ENCODE data around the gene STX1A. TPM values are rescaled to one million over a fixed set of nuclear protein-coding genes. Genes with fewer than 3 reads are reported as not detected.

STX1A gene
- total RNA-seq, 1 donor from 2014 or later = 16.4 TPM

GRCh38 chr7:73705551-73705920 is 13.9 kb downstream of the STX1A start:
- peaks cover 8% of the 10 kb centered on the region for H3K36me3 Mint-ChIP-seq (ENCODE audit: low read depth)
- TF ChIP-seq, protein P1, sequence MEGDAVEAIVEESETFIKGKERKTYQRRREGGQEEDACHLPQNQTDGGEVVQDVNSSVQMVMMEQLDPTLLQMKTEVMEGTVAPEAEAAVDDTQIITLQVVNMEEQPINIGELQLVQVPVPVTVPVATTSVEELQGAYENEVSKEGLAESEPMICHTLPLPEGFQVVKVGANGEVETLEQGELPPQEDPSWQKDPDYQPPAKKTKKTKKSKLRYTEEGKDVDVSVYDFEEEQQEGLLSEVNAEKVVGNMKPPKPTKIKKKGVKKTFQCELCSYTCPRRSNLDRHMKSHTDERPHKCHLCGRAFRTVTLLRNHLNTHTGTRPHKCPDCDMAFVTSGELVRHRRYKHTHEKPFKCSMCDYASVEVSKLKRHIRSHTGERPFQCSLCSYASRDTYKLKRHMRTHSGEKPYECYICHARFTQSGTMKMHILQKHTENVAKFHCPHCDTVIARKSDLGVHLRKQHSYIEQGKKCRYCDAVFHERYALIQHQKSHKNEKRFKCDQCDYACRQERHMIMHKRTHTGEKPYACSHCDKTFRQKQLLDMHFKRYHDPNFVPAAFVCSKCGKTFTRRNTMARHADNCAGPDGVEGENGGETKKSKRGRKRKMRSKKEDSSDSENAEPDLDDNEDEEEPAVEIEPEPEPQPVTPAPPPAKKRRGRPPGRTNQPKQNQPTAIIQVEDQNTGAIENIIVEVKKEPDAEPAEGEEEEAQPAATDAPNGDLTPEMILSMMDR (conservative IDR thresholded peaks at IDR 0.05) = no peak

DNA sequence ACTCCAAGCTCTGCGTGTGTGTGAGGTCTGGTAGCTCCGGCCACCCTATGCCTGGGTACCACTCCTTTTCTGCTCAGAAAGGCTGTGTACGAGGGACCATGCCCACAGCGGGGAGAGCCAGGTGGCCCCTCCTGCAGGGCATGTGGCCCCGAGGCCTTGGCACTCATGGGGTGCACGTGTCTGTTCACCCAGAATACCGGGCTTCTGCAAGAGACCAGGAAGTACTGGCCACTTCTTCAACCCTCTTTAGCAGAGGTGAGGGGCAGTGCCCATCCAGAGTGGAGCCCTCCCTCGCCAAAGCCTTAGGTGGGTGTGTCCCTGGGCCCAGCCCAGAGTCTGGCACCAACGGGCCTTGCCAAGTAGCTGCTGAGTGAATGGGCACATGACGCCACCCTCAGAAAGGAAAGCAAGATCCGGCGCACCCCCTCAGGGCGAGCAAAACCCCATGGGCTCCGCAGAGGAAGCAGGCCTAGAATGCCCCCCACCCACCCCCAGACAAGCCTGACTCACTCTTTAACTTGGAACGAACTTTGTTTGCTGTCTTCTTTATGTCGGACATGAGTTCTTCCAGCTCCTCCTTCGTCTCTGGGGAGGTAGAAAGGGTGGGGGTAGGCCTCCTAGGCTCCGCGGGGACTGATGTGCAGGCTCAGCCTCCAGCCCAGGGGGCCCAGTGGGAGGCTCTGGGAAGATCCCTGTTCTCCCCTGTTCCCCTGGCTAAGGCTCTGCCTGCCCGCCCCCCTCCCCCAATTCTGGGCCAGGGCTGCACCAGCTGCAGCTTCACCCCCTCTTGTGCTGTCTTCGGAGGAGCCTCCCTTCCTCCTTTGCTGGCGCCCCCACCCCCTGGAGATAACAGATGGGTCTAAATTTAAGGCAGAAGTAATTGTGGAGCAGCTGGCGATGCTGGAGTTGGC is 14.6 kb downstream of the STX1A start:
- TF ChIP-seq, protein P1 (conservative IDR thresholded peaks at IDR 0.05) = no peak
- peaks cover 3% of the 10 kb centered on the region for H3K4me1 Mint-ChIP-seq
- H3K9me3 Mint-ChIP-seq = no peaks in the 10 kb centered on the region
- H3K36me3 Mint-ChIP-seq (ENCODE audit: low read depth) = peaks cover 8% of the 10 kb centered on the region
- no peaks in the 10 kb centered on the region for H3K27me3 Mint-ChIP-seq (ENCODE audit: low read depth)
- no peak for DNase-seq (ENCODE audit: low read depth, low spot score)
- no peak overlapping the region for H3K27ac Mint-ChIP-seq (ENCODE audit: unreplicated experiment)
- H3K4me3 Mint-ChIP-seq = no peak overlapping the region

More at GRCh38 chr7:73705551-73705920, 13.9 kb downstream of the STX1A start:
- H3K4me1 Mint-ChIP-seq = peaks cover 3% of the 10 kb centered on the region
- no peak overlapping the region for H3K4me3 Mint-ChIP-seq
- no peak overlapping the region for H3K27ac Mint-ChIP-seq (ENCODE audit: unreplicated experiment)
- no peaks in the 10 kb centered on the region for H3K9me3 Mint-ChIP-seq
- DNase-seq (ENCODE audit: low read depth, low spot score) = no peak
- H3K27me3 Mint-ChIP-seq (ENCODE audit: low read depth) = no peaks in the 10 kb centered on the region

- H3K36me3 Mint-ChIP-seq (ENCODE audit: low read depth) = peaks cover 8% of the 10 kb centered on the region
- H3K4me3 Mint-ChIP-seq = no peak overlapping the region
- peak; percentile 65 for DNase-seq (ENCODE audit: low read depth, low spot score)
- peaks cover 3% of the 10 kb centered on the region for H3K4me1 Mint-ChIP-seq
- no peak overlapping the region for H3K27ac Mint-ChIP-seq (ENCODE audit: unreplicated experiment)
- no peaks in the 10 kb centered on the region for H3K9me3 Mint-ChIP-seq
- TF ChIP-seq, protein P1 (conservative IDR thresholded peaks at IDR 0.05) = no peak
- H3K27me3 Mint-ChIP-seq (ENCODE audit: low read depth) = no peaks in the 10 kb centered on the region
These were observed 15.5 kb downstream of the STX1A start for GRCh38 chr7:73703757-73704639.

DNA sequence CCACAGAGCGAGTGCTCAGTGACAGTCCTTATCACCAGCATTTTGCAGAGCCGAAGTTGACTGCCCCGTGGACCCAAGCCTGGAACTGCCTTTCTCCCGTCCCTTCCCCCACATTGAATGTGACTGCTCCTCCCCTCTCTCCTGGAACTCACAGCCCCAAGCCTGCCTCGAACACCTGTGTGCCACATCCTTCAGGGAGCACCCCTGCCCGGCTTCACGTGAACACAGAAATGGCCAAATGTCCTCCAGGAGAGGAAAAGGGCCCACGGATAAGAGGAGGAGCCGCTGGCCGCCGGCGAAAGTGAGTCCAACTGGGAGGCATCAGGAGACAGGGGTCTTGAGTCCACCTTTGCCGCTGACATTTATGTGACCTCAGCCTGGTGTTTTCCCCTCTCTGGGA is 16.2 kb downstream of the STX1A start:
- Mint-ChIP-seq H3K27ac (ENCODE audit: unreplicated experiment) (no peak overlapping the region), H3K36me3 (ENCODE audit: low read depth) (peaks cover 8% of the 10 kb centered on the region), H3K4me3 (no peak overlapping the region), H3K27me3 (ENCODE audit: low read depth) (no peaks in the 10 kb centered on the region), H3K9me3 (no peaks in the 10 kb centered on the region), H3K4me1 (peaks cover 3% of the 10 kb centered on the region)
- DNase-seq (ENCODE audit: low read depth, low spot score) = no peak
- TF ChIP-seq, protein P1 (conservative IDR thresholded peaks at IDR 0.05) = no peak

- H3K4me1 Mint-ChIP-seq = peaks cover 3% of the 10 kb centered on the region
- no peak for DNase-seq (ENCODE audit: low read depth, low spot score)
These were observed 16.8 kb downstream of the STX1A start for GRCh38 chr7:73702665-73703064.

More at GRCh38 chr7:73702665-73703064, 16.8 kb downstream of the STX1A start:
- Mint-ChIP-seq H3K27ac (ENCODE audit: unreplicated experiment) (no peak overlapping the region), H3K9me3 (no peaks in the 10 kb centered on the region), H3K36me3 (ENCODE audit: low read depth) (peaks cover 8% of the 10 kb centered on the region), H3K4me3 (peak overlapping the region; percentile 41), H3K27me3 (ENCODE audit: low read depth) (no peaks in the 10 kb centered on the region)
- TF ChIP-seq, protein P1 (conservative IDR thresholded peaks at IDR 0.05) = no peak

All from neural crest cell (in vitro differentiated cells).